KBM-7 (cell line): ENCODE data around the gene IQCE.
A peak's percentile ranks its signal among the peaks of the same experiment; 100 is the strongest.

Source experiments
- DNase-seq: peaks from one replicate; pipeline ENCODE4 v3.0.0-alpha.2; 2015
- in situ Hi-C: fragments of 300-500 bp; cut with MboI; formaldehyde crosslinking; loops from 2 replicates; pipeline ENCODE4 v1.14.3; 2020; ENCODE audit warnings: low sequenced_read_pairs, low pct_unique_long_range_greater_than_20kb, mixed read lengths

IQCE gene

GRCh38 chr7:2649991-2650390 is 91.2 kb downstream of the IQCE start:
- in situ Hi-C loops: no loop called here
- no peak for DNase-seq

GRCh38 chr7:2650451-2650850 is 91.7 kb downstream of the IQCE start:
- in situ Hi-C loops: no loop called here

GRCh38 chr7:2651336-2651735 is 92.6 kb downstream of the IQCE start:
- in situ Hi-C loops: no loop called here
- DNase-seq: peak; percentile 47

More at GRCh38 chr7:2650451-2650850, 91.7 kb downstream of the IQCE start:
- DNase-seq: no peak

GRCh38 chr7:2651847-2652735 is 93.3 kb downstream of the IQCE start:
- in situ Hi-C loops: no loop called here
- no peak for DNase-seq

GRCh38 chr7:2652736-2653060 is 93.9 kb downstream of the IQCE start:
- in situ Hi-C loops: no loop called here
- DNase-seq: no peak

- in situ Hi-C loops: no loop called here
- no peak for DNase-seq
Measured at GRCh38 chr7:2654059-2654458, 95.3 kb downstream of the IQCE start.

GRCh38 chr7:2655870-2656614 is 97.3 kb downstream of the IQCE start:
- in situ Hi-C loops: no loop called here
- DNase-seq: no peak

- no peak for DNase-seq
- in situ Hi-C loops: no loop called here
Measured at GRCh38 chr7:2657208-2657607, 98.4 kb downstream of the IQCE start.

- in situ Hi-C loops: no loop called here
- no peak for DNase-seq
Measured at GRCh38 chr7:2657920-2658671, 99.3 kb downstream of the IQCE start.

- in situ Hi-C loops: no loop called here
- DNase-seq: no peak
Measured at GRCh38 chr7:2658941-2659340, 100.2 kb downstream of the IQCE start.

- in situ Hi-C loops: no loop called here
Measured at GRCh38 chr7:2659556-2660358, 101.0 kb downstream of the IQCE start.

GRCh38 chr7:2660359-2661095 is 101.7 kb downstream of the IQCE start:
- in situ Hi-C loops: no loop called here

More at GRCh38 chr7:2659556-2660358, 101.0 kb downstream of the IQCE start:
- DNase-seq: no peak

GRCh38 chr7:2661096-2661449 is 102.3 kb downstream of the IQCE start:
- DNase-seq: no peak
- in situ Hi-C loops: no loop called here

More at GRCh38 chr7:2660359-2661095, 101.7 kb downstream of the IQCE start:
- no peak for DNase-seq

- in situ Hi-C loops: no loop called here
- DNase-seq: no peak
Measured at GRCh38 chr7:2661602-2662272, 103.0 kb downstream of the IQCE start.

- DNase-seq: no peak
- in situ Hi-C loops: no loop called here
Measured at GRCh38 chr7:2662273-2663120, 103.7 kb downstream of the IQCE start.

GRCh38 chr7:2663121-2663886 is 104.5 kb downstream of the IQCE start:
- DNase-seq: no peak
- in situ Hi-C loops: no loop called here
